Calu3 (cell line): ENCODE results near the gene SVEP1. TPM values are rescaled to one million over a fixed set of nuclear protein-coding genes. Genes with fewer than 3 reads are reported as not detected.
"Not testable (repeated sequence)": the region's sequence is repeated elsewhere in the genome, so short reads cannot be mapped to it uniquely, and the experiment has no call there.

ENCODE experiments used
- BruUV-seq: library from RNA; stranded (reverse); fragments of 400-500 nt; replicated peaks from 2 replicates; lab custom pipeline; 2021; lab: Mats Ljungman, UMichigan
- CTCF ChIA-PET: fragments of 300-600 bp; sonication (Branson Sonifier 250); formaldehyde crosslinking; loops from one replicate; lab custom pipeline; 2022; ENCODE audit warnings: antibody characterized with exemption; lab: Charles Lee
- DNase-seq: peaks from one replicate; pipeline ENCODE4 v3.0.0; 2022
- H3K27ac Mint-ChIP-seq: one replicate; pipeline ENCODE4 v1.8.0; 2022; ENCODE audit warnings: mixed read lengths; ENCODE audit not compliant: unreplicated experiment
- H3K27me3 Mint-ChIP-seq: one replicate; pipeline ENCODE4 v1.8.0; 2022; ENCODE audit warnings: mixed read lengths; ENCODE audit not compliant: unreplicated experiment
- H3K36me3 Mint-ChIP-seq: one replicate; pipeline ENCODE4 v1.8.0; 2022; ENCODE audit warnings: mild to moderate bottlenecking, moderate library complexity, mixed read lengths; ENCODE audit not compliant: insufficient read depth, unreplicated experiment
- H3K4me1 Mint-ChIP-seq: one replicate; pipeline ENCODE4 v1.8.0; 2022; ENCODE audit warnings: mild to moderate bottlenecking, low read depth, mixed read lengths; ENCODE audit not compliant: unreplicated experiment
- H3K4me3 Mint-ChIP-seq: one replicate; pipeline ENCODE4 v1.8.0; 2022; ENCODE audit warnings: mild to moderate bottlenecking, low read depth, moderate library complexity, mixed read lengths; ENCODE audit not compliant: unreplicated experiment
- H3K9me3 Mint-ChIP-seq: one replicate; pipeline ENCODE4 v1.8.0; 2022; ENCODE audit warnings: low read depth, mixed read lengths; ENCODE audit not compliant: unreplicated experiment
- intact Hi-C: fragments of 100-400 bp; cut with micrococcal nuclease; formaldehyde crosslinking; loops from one replicate; pipeline ENCODE4 v1.10.0; 2022; ENCODE audit not compliant: unreplicated experiment
- total RNA-seq: library from RNA; stranded (reverse); gene quantifications from 2 replicates; pipeline ENCODE4 v1.2.3, GENCODE V29; 2022
- TF ChIP-seq, protein P1 (sequence below): fragments of 200-600 bp; IDR thresholded peaks from one replicate; pipeline ENCODE4 v1.8.0; 2022; ENCODE audit warnings: antibody characterized with exemption; ENCODE audit not compliant: unreplicated experiment

The SVEP1 gene
- total RNA-seq, 1 experiment from 2014 or later, result 0.35 TPM

DNA sequence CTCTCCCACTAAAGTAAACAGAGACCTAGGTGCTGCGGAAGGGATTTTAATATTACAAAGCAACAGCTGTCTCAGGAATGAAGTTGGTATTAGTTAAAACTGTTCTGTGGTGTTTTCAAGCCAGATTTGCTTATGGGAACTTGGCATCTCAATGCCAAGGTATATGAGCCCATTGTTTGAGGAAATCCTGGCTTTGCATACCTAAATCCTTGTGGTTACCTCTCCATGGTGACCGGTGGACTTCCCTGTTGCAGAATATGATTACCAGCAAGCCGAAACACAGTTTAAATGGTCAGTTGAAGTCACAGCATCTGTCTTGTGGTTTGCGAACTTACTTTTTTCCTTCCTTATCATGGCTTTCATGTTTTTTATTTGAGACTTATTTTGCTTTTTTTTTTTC, 179.6 kb downstream of the SVEP1 start:
- no TSS peak for BruUV-seq
- H3K36me3 Mint-ChIP-seq, result no peaks in the 10 kb centered on the region
- no peaks in the 10 kb centered on the region for H3K4me1 Mint-ChIP-seq
- TF ChIP-seq, protein P1, sequence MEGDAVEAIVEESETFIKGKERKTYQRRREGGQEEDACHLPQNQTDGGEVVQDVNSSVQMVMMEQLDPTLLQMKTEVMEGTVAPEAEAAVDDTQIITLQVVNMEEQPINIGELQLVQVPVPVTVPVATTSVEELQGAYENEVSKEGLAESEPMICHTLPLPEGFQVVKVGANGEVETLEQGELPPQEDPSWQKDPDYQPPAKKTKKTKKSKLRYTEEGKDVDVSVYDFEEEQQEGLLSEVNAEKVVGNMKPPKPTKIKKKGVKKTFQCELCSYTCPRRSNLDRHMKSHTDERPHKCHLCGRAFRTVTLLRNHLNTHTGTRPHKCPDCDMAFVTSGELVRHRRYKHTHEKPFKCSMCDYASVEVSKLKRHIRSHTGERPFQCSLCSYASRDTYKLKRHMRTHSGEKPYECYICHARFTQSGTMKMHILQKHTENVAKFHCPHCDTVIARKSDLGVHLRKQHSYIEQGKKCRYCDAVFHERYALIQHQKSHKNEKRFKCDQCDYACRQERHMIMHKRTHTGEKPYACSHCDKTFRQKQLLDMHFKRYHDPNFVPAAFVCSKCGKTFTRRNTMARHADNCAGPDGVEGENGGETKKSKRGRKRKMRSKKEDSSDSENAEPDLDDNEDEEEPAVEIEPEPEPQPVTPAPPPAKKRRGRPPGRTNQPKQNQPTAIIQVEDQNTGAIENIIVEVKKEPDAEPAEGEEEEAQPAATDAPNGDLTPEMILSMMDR, result no peak
- intact Hi-C loops, result no loop called here
- no peak for DNase-seq
- H3K4me3 Mint-ChIP-seq, result no peak overlapping the region
- CTCF ChIA-PET, result no interaction called here
- no peaks in the 10 kb centered on the region for H3K9me3 Mint-ChIP-seq
- no peak overlapping the region for H3K27ac Mint-ChIP-seq
- no peaks in the 10 kb centered on the region for H3K27me3 Mint-ChIP-seq

DNA sequence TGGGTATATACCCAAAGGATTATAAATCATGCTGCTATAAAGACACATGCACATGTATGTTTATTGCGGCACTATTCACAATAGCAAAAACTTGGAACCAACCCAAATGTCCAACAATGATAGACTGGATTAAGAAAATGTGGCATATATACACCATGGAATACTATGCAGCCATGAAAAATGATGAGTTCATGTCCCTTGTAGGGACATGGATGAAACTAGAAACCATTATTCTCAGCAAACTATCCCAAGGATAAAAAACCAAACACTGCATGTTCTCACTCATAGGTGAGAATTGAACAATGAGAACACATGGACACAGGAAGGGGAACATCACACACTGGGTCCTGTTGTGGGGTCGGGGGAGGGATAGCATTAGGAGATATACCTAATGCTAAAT, 180.5 kb downstream of the SVEP1 start:
- H3K27ac Mint-ChIP-seq, H3K9me3 Mint-ChIP-seq, CTCF ChIA-PET, DNase-seq, H3K4me3 Mint-ChIP-seq, BruUV-seq, H3K36me3 Mint-ChIP-seq, H3K4me1 Mint-ChIP-seq, H3K27me3 Mint-ChIP-seq, intact Hi-C loops: not testable (repeated sequence)

DNA sequence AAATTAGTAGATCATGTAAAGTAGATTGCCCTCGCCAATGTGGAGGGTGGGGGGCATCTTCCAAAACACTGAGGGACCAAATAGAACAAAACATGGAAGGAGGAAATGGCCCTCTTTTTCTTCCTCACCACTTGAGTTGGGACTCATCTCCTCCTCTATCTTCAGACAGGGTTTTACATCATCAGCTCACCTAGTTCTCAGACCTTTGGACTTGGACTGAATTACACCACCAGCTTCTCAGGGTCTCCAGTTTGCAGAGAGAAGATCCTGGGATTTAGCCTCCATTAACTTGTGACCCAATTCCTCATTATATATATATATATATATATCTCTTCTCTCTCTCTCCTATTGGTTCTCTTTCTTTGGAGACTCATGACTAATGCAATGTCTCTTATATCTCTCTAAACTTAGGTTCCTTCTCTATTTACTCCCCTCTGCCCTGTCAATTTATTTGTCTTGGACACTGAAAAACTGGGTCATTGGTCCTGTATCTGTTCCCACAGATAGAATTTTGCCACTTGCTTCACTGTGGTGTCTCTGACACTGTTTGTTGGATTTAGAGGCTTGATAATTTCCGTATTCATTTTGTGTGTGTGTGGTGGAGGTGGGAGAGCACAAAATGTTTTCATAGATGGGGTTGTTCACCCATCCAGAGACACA, 187.6 kb downstream of the SVEP1 start:
- CTCF ChIA-PET, result interaction anchor here (0.7 kb wide), 1 partner anchor 322 kb away, joined by 4 read pairs; no protein-coding TSS in a partner anchor
- no peaks in the 10 kb centered on the region for H3K36me3 Mint-ChIP-seq
- peaks cover 3% of the 10 kb centered on the region for H3K9me3 Mint-ChIP-seq
- no peak for DNase-seq
- no peak overlapping the region for H3K4me3 Mint-ChIP-seq
- no peaks in the 10 kb centered on the region for H3K4me1 Mint-ChIP-seq
- intact Hi-C loops, result no loop called here
- no TSS peak for BruUV-seq
- H3K27ac Mint-ChIP-seq, result no peak overlapping the region
- H3K27me3 Mint-ChIP-seq, result no peaks in the 10 kb centered on the region
- TF ChIP-seq, protein P1, result no peak

DNA sequence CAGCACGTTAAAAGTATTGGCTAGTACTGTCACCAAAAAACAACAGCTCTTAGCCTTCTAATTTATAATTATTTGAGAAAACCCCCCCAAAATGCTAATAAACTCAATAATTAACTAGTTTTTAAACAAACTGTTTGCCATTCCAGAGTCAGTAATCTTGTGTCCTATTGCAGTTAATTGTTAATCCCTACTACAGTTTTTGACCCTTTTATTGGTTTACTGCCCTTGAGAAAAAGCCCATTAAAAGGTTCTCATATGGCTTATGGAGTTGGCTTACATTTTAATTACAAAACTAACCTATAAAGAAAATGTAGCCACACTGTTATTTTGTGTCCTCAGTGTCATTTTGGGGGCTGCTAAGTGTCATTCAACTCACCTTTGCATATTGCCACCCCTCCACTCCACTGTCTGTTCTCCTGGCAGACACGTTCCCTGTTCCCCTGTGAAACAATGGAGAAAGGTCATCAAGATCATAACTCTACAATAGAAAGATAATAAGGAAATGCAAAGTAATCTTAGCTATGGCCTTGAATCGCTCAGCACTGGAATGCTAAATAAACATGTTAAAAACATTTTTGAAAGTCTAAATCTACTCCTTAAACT, 190.3 kb downstream of the SVEP1 start:
- H3K27me3 Mint-ChIP-seq, result no peaks in the 10 kb centered on the region
- H3K4me3 Mint-ChIP-seq, result no peak overlapping the region
- H3K27ac Mint-ChIP-seq, result no peak overlapping the region
- DNase-seq, result no peak
- intact Hi-C loops, result no loop called here
- no peaks in the 10 kb centered on the region for H3K4me1 Mint-ChIP-seq
- H3K36me3 Mint-ChIP-seq, result no peaks in the 10 kb centered on the region
- BruUV-seq, result no TSS peak
- TF ChIP-seq, protein P1, result no peak
- CTCF ChIA-PET, result no interaction called here
- peaks cover 3% of the 10 kb centered on the region for H3K9me3 Mint-ChIP-seq

DNA sequence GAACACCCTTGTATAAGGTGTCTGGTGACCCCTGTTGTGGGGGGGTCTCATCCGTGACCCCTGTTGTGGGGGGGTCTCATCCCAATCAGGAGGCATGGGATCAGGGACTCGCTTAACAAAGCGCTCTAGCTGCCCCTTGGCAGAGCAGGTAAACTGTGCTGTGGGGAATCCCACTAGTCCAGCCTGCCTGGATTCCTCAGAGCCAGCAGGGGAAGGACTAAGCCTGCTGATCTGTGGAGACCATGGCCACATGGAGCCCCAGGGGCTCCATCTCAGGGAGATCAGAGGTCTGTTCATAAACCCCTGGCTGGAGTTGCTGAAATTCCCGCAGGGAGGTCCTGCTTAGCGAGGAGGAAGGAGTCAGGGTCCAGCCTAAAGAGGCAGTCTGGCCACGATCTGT, 196.1 kb downstream of the SVEP1 start:
- H3K36me3 Mint-ChIP-seq, result no peaks in the 10 kb centered on the region
- intact Hi-C loops, result no loop called here
- H3K4me3 Mint-ChIP-seq, result no peak overlapping the region

More for the DNA sequence above, 196.1 kb downstream of the SVEP1 start:
- Mint-ChIP-seq H3K4me1 (no peaks in the 10 kb centered on the region), H3K9me3 (no peaks in the 10 kb centered on the region), H3K27ac (no peak overlapping the region), H3K27me3 (peaks cover 18% of the 10 kb centered on the region)
- no TSS peak for BruUV-seq
- no peak for DNase-seq
- TF ChIP-seq, protein P1, result no peak
- CTCF ChIA-PET, result no interaction called here
